GM19372 (cell line): ENCODE measurements around the gene TTF1.
"Not testable (repeated sequence)": the region's sequence is repeated elsewhere in the genome, so short reads cannot be mapped to it uniquely, and the experiment has no call there.

Experiments used
- ATAC-seq: cut with Tn5 transposase; IDR thresholded peaks from one replicate; pipeline ENCODE4 v1.9.1; 2021; ENCODE audit warnings: mild to moderate bottlenecking, low read depth, moderate library complexity; ENCODE audit not compliant: unreplicated experiment

TTF1 gene

DNA sequence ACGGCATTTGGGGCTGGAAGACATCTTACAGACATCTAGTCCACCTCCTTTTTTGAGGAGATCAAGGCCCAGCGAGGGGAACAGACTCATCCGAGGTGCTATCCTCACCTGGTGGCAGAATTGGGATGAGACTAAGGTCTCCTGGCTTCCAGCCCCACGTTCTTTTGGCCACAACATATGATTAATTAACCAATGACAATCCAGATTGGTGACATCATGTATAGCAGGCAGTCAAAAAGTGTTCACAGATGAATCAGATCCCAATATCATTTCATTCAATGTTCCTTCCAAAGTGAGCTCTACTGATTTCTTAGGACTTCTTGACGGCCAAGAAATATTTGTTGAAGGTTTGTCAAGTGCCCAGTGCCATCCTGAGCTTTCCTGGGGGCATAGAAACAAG is 7.3 kb upstream of the TTF1 start:
- ATAC-seq = no peak

DNA sequence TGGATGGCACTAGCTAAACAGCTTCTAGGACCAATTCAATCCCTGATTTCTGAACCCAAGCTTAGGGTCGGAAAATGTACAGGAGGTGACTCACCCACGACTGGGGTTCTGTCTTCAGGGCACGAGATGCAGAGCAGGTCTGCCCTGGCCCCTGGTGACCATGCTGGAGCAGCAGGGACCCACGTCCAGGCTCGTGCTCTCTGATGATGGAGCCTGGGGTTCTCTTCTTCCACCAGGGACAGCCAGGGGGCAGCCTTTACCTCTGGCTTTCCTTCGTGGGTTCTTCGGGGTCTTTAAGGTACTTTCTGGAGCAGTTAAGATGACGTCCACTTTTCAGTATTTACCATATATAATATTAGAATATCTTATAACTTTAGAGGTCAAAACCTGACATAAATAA is 5.4 kb upstream of the TTF1 start:
- ATAC-seq = no peak

DNA sequence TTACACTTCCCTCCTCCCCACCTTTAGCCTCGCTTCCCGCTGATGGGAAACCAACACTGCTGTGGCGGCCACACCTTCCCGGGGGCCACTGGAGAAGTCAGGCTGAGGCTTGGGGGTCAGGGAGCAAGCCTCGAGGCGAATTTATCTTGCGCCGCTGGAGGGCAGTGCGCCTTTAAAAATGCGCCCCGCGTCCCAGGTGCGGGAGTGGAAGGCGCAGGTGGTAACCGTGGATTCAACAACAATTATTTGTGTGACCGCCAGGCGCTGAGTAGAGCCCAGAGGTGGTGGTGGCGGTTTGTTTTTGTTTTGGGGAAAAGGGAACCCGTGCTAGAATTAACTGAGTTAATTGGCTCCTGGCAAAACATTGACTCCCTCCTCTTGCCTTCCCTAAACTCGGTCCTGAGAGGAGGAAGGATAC is 4.5 kb upstream of the TTF1 start:
- ATAC-seq = no peak

DNA sequence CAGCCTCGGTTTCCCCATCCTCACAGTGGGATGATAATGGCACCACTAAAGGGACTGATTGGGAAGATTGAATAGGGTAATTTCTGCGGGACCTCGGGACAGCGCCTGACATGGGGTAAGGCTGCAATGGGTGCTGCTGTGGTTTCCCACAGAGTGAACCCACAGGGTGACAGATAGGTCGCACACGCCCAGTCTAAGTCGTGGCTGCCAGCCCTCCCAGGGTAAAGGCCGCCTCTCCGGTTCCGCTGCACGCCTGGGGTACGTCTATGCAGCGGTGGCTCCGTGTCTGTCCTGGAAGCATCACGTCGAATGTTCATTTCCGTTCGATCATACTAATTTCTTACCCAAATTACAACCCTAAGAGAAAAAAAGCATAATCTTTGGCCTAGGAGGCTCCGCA is 4.0 kb upstream of the TTF1 start:
- no peak for ATAC-seq

DNA sequence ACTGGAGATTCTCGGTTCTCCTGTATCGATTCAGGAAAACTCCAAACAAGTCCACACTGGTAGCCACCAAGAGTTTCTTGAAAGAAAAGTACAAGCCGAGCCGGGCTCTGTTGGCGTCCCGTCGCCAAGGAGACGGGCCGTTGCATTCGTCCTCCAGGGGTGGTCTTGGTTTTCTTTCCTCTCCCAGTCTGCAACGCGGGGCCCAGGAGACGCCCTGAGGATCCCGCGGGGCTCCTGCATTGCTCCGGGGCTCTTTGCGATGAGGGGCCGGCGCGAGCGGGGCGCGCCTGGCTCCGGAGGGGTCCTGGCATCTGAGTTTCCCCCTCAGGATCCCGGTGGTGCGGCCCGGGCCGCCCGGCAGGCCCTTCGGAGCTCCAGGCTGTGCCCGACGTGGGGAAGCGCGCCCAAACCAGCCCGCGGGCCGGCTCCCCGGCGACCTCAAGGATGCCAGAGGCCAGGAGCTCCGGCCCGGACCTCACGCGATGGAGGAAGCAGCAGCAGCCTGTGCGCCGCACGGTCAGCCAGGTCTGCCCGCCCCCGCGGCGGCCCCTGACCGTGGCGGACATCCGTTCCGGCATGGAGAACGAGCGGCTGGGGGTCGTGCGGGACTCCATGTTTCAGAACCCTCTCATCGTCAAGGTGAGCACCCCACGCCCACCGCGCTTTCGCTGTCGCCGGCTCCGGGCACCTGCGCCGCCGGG is 3.3 kb upstream of the TTF1 start, which contains the start of gene CFAP77:
TSS of gene CFAP77 (plus strand) at position 384 of the 701 bp plus-strand sequence. CDS start at position 445, 61 bp downstream.
- ATAC-seq = no peak

DNA sequence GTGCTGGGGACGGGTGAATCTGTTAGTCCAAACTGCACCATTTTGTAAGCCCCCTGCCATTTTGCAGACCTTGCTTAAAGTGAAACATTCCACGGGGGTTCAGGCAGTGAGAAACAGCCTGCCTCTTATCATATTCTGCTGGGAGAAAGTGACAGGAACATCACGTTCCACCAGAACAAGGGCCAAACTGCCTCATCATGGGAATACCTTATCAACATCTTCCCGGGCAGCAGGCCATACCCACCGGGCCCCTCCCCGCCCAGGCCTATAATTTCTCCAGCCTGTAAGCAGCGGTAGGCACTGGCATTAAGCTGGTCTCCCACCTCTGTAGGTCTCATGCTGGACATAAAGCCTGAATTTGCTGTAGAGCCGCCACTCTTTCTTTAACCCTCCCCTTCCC is 1.9 kb upstream of the TTF1 start:
- no peak for ATAC-seq

DNA sequence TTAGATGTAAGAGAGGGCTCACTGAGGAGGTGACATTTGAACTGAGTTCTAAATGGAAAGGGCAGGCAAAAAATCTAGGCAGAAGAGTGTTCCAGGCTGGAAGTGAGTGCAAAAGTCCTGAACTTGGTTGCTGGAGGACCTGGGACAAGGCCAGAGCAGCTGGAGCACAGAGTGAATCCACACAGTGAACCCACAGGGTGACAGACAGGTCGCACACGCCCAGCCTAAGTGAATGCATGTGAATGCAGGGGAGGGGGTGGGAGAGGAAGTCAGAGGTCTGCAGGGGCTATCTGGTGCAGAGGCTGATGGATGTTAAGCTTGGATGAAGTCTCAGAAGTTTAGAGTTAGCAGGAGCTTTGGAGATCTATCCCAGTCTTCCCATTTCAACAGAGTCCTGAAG is 556 bp upstream of the TTF1 start:
- ATAC-seq = no peak

DNA sequence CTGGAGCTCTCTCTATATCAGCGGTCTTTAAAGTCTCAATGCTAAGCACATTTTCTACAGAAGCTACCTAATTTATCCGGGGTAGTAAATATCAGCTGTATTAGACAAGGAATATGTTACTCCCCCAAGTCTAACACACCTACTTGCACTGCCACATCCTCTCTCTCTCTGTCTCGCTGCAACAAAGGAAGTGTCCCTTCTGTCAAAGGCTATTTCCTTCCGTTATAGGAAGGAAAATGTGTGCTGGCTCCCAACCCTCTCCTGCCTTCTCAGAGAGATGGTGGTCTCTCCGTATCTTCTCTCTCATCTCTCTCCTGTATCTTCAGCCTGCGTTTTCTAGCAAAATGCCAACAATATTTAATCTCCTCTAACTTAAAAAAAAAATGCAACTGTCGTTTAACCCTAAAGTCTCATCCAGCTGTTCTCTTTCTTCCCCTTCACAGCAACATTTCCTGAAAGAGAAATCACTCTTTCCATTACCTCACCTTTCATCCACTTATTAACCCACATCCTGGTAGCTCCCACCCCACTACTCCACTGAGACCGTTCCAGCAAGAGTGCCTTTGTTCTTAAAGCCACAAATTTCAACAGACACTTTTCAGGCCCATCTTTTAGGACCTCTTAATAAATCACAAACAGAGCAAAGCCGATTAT is 2.3 kb downstream of the TTF1 start:
- no peak for ATAC-seq

DNA sequence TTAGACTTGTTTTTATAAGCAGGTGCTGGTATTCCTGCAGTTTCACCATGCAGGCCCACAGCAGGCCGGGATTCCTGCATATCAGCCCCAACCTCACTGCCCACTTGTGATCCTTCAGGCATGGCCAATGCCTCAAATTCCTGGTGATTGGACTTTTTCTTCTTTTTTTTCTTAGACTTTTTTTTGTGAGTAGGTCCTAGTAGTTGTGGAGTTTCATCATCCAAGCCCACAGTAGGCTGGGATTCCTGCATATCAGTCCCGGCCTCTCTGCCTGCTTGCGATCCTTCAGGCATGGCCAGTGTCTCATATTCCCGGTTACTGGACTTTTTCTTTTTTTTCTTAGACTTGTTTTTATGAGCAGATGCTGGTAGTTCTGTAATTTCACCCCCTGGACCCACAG is 4.8 kb downstream of the TTF1 start:
- no peak for ATAC-seq

DNA sequence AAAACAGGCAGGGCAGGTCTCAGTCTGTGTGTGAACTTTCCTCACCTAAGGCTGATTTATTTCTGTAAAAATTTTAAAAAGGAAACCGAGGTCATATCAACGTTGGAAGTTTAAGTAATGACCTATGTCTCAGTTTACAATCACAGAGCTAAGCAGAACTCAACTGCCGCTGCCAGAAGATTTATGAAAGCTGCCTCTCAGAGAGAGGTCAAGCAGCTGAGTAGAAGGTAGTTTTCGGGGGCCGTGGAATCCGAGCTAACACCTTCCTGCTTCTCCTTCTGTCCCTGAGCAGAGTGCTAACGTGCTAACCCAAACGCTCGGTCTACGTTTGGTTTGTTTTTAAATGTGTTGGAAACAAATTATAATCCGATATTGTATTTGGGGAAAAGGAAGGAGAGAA is 11.1 kb downstream of the TTF1 start:
- ATAC-seq = no peak

DNA sequence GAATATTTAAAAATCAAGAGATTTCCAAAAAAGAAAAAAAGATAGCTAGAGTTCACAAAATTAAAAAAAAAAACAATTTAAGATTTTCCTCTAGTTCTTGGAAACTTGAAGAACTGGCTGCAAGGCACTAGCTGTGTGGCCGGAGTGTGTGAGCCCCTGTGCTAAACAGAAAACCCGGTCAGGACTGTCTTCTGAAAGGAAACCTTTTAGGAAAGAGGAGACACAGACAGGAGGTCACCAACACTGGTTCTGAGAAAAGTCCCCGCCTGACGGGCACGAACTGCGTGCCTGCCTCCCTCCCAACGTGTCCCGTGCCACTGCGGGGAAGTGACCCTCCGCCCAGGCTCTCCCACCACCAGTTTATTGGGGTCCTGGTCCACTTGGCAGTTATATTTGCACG is 15.2 kb downstream of the TTF1 start:
- ATAC-seq = no peak

DNA sequence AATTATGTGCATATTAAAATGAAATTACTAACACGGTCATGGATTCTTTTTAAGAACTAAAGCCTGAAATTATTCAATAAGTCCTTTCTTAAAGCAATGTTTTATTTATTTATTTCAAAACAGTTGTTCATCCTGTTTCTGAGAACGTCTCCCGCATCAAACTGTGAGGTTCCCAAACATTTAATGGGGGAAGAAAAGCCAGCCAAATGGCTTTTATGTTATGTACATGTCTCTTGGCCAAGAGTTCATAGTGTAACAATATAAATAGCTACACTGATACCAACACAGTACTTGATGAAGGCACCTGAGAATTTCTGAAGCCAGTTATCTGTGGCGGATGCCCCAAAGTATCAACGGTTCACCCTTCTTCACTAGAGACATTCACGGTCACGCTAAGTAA is 15.7 kb downstream of the TTF1 start:
- ATAC-seq = no peak

DNA sequence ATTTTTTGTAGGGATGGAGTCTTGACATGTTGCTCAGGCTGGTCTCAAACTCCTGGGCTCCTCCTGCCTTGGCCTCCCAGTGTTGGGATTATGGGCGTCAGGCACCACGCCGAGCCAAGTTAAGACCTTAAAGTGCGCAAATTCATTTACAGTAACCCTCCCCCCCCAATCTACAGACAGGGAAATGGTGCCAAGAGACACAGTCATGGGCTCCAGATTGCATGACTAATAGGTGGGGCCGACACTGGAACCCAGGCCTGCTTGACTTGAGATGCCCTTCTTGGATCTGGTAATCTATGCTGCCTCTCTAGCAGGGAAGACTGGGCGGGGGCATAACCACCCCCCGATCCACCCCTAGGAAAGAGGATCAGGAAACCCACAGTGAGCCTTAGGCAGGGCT is 19.5 kb downstream of the TTF1 start:
- no peak for ATAC-seq

DNA sequence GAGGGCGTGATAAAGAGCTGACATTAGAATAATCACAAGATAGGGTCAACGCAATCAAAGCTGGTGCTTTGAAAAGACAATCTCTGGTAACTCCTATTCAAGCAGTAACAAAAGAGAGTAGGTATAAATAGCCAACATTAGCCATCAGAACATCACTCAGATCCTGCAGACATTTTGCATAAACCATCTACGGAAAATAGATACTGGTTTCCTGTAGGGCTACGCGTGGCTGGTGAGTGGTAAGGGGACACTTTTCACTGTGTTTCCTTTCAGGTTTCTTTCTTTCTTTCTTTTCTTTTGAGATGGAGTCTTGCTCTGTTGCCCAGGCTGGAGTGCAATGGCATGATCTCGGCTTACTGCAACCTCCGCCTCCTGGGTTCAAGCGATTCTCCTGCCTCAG is 22.3 kb downstream of the TTF1 start:
- peak; percentile 43 for ATAC-seq

DNA sequence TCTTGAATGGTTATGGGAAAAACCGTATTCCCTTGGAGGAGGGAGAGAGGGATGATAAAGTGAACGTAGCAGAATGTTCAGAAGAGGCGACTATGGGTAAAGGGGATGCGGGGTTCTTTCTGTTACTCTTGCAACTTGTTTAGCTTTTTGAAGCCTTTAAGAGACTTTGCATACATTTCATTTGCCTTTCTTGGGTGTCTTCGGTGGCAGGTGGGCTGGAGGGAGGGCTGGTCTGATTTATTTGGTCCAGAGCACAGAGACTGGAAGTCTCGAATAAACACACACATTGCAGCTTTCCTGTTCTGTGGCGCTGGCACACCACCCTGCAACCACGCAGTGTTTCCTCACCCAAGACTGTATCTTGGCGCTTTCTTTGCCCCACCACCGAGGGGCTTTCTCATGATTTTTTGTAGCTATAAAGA is 23.2 kb downstream of the TTF1 start:
- ATAC-seq = no peak

DNA sequence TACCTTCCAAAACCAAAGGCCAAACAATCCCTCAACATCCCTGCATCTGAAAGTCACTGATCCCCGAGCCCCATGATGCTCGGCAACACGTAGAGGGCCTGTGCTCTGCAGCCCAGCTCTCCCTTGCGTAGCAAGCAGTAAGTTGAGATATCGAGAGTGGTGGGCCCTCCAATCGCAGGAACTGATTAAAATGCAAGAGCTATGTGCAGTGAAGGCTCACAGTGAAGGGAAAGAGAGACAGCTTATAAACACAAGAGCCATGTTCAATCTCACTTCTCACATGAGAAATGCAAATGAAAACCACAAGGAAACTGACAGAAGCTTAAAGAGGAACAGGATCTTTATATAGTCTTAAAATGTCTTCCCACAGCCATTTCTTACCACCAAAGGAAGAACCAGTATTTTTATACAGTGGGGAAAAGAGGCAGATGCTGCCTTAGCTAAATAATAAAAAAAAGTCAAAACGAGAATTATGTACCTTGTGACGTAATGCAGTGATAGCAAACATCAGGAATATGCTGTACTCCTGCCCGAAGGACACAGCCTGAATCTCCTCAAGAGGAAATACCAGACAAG is 24.6 kb downstream of the TTF1 start:
- peak; percentile 69 for ATAC-seq

DNA sequence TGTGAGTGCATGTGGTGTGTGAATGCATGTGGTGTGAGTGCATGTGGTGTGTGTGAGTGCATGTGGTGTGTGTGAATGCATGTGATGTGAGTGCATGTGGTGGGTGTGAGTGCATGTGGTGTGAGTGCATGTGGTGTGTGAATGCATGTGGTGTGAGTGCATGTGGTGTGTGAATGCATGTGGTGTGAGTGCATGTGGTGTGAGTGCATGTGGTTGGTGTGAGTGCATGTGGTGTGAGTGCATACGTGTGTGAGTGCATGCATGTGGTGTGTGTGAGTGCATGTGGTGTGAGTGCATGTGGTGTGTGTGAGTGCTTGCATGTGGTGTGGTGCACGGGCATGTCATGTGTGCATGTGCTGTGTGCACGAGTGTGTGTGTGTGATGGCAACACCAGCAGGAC is 28.2 kb downstream of the TTF1 start:
- not testable (repeated sequence) for ATAC-seq

DNA sequence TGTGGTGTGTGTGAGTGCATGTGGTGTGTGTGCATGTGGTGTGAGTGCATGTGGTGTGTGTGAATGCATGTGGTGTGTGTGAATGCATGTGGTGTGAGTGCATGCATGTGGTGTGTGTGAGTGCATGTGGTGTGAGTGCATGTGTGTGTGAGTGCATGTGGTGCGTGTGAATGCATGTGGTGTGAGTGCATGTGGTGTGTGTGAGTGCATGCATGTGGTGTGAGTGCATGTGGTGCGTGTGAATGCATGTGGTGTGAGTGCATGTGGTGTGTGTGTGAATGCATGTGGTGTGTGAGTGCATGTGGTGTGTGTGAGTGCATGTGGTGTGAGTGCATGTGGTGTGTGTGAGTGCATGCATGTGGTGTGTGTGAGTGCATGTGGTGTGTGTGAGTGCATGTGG is 28.9 kb downstream of the TTF1 start:
- not testable (repeated sequence) for ATAC-seq

DNA sequence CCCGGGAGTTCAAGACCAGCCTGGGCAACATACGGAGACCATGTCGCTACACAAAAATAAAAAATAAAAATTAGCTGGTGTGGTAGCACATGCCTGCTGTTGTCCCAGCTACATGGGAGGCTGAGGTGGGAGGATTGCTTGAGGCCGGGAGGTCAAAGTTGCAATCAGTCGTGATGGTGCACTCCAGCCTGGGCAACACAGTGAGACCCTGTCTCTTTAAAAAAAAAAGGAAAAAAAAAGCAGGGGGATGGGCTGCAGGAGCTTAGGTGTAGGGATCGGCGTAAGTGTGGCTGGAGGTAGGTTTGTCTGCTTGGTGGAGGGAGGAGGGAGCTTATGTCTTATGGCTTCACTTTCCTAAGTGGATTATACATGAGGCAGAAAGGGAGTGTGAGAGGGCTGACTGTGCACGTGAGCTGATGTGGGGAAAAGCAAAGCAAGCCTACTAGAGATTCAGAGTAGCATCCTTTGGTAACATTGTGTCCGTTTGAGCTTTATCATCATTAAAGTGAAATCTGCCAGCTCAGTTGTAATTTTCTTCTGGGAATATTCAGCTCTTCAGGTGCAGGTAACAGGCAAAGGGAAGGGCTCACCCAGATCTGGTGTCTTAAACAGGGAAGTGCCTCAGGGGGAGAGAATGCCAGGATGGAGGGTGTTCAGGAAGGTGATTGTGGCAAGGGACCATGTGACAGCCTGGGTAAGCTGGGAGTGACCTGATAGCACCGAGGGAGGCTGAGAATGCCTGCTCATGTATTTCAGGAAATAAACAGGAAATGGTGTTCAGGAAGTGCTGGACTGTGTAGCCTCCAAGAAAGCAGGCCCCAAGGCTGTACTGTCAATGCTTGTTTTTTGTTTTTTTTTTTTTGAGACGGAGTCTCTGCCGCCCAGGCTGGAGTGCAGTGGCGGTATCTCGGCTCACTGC is 34.2 kb downstream of the TTF1 start:
- ATAC-seq = no peak

DNA sequence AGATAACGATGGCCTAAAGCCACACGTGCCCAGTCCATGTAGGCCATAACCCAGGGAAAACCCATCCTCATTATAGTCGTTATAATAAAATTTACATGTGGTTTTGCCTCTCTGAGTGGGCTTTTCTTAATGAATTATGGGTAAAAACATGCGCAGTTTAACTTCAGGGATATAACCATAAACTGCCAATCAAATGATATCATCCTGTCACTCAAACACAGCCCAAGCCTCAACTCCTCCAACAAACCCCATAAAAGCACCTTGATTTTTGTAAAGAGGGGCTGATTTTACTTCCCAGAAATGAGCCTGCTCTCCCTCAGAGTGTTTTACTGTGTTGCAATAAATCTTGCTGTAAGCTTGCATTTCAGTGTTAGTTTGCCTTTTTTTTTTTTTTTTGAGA is 36.0 kb downstream of the TTF1 start:
- no peak for ATAC-seq

DNA sequence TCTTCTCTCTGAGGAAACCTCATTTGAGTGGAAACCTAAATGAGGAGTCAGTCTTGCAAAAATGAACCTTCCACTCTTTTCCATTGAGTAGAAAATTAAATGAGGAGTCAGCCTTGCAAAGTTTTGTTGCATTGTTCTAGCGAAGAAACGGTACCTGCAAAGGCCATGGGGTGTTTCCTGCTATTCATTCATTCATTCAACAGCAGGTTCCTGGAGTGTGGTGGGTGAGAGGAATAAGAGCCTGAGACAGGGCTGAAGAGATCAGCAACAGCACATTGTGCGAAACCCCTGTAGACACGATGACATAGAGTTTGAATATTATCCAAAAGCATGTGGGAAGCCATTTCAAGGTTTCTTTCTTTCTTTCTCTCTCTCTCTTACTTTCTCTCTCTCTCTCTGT is 37.2 kb downstream of the TTF1 start:
- ATAC-seq = no peak
